Measurements from ENCODE around the gene ADCY2. TPM values are rescaled to one million over a fixed set of nuclear protein-coding genes. Genes with fewer than 3 reads are reported as not detected.

The ADCY2 gene
- total and polyA plus RNA-seq, 7 experiments from 2014 or later = not detected

- CTCF ChIA-PET = no interaction called here
These were observed 10.3 kb upstream of the ADCY2 start for GRCh38 chr5:7385681-7386080.

DNA sequence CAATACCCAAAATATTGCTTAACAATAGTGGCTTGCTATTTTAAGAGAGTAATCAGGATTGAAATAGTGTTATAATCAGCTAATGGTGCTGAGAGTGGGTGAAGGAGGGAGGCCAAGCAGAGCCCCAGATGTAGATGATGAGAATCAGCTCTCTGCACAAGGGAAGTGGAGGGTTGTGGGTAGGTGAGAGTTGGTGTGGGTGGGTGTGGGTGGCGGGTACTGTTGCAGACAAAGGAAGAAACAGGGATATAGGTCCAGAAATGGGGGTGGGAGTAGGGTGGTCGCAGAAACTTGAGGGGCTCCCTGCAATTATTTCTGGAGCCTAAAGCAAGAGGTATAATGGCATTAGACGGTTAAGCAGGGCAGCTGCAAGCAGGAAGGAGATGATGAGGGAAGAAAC lies 7.4 kb upstream of the ADCY2 start:
- intact Hi-C loops (cut with micrococcal nuclease) = no loop called here
- POLR2A ChIA-PET = no interaction called here
- DNase-seq = no peak

More at GRCh38 chr5:7385681-7386080, 10.3 kb upstream of the ADCY2 start:
- Mint-ChIP-seq H3K4me3 (no peak overlapping the region), H3K9me3 (peaks cover 0 to 5% (median 0%) of the 10 kb centered on the region in 11 donors), H3K27me3 (peaks cover 0 to 12% (median 0%) of the 10 kb centered on the region in 5 donors), H3K4me1 (no peaks in the 10 kb centered on the region), H3K36me3 (no peaks in the 10 kb centered on the region), H3K27ac (no peak overlapping the region)
- ATAC-seq (no peak), DNase-seq (no peak)
- Histone ChIP-seq H3K9me3 (ENCODE audit: control insufficient read depth in 2 of 3, low read length in 3 of 3) (no peaks in the 10 kb centered on the region), H3K27me3 (ENCODE audit: control insufficient read depth in 2 of 2, insufficient read depth in 2 of 2, low read length in 2 of 2) (no peaks in the 10 kb centered on the region), H3K36me3 (ENCODE audit: control insufficient read depth in 2 of 3, insufficient read depth in 3 of 3, low read length in 3 of 3) (no peaks in the 10 kb centered on the region), H3K4me3 (ENCODE audit: low read length) (no peak overlapping the region), H3K27ac (ENCODE audit: low read depth, low read length) (no peak overlapping the region), H3K4me1 (ENCODE audit: control insufficient read depth in 2 of 2, insufficient read depth in 2 of 2, low read length in 2 of 2) (no peaks in the 10 kb centered on the region)
- POLR2A ChIA-PET = no interaction called here
- intact Hi-C loops (cut with micrococcal nuclease) = no loop called here

GRCh38 chr5:7391215-7391614 lies 4.7 kb upstream of the ADCY2 start:
- ChIA-PET POLR2A (no interaction called here), CTCF (no interaction called here)
- intact Hi-C loops (cut with micrococcal nuclease) = no loop called here
- Histone ChIP-seq H3K4me1 (ENCODE audit: control insufficient read depth in 2 of 2, insufficient read depth in 2 of 2, low read length in 2 of 2) (no peaks in the 10 kb centered on the region), H3K36me3 (ENCODE audit: control insufficient read depth in 2 of 3, insufficient read depth in 3 of 3, low read length in 3 of 3) (no peaks in the 10 kb centered on the region), H3K9me3 (ENCODE audit: control insufficient read depth in 2 of 3, low read length in 3 of 3) (no peaks in the 10 kb centered on the region), H3K4me3 (ENCODE audit: low read length) (no peak overlapping the region), H3K27me3 (ENCODE audit: control insufficient read depth in 2 of 2, insufficient read depth in 2 of 2, low read length in 2 of 2) (no peaks in the 10 kb centered on the region), H3K27ac (ENCODE audit: low read depth, low read length) (no peak overlapping the region)
- DNase-seq (no peak), ATAC-seq (no peak)
- Mint-ChIP-seq H3K9me3 (peaks cover 0 to 2% (median 0%) of the 10 kb centered on the region in 11 donors), H3K36me3 (no peaks in the 10 kb centered on the region), H3K4me1 (peaks cover 0 to 4% (median 0%) of the 10 kb centered on the region in 7 donors), H3K27ac (no peak overlapping the region), H3K4me3 (no peak overlapping the region), H3K27me3 (peaks cover 18 to 27% (median 22%) of the 10 kb centered on the region in 5 donors)

More for the DNA sequence above, 7.4 kb upstream of the ADCY2 start:
- no peaks in the 10 kb centered on the region for H3K4me1 ChIP-seq (ENCODE audit: control insufficient read depth in 2 of 2, insufficient read depth in 2 of 2, low read length in 2 of 2)
- H3K27ac ChIP-seq (ENCODE audit: low read depth, low read length) = no peak overlapping the region
- no peaks in the 10 kb centered on the region for H3K36me3 ChIP-seq (ENCODE audit: control insufficient read depth in 2 of 3, insufficient read depth in 3 of 3, low read length in 3 of 3)
- peaks cover 0 to 2% (median 0%) of the 10 kb centered on the region in 7 donors for H3K4me1 Mint-ChIP-seq
- H3K27me3 ChIP-seq (ENCODE audit: control insufficient read depth in 2 of 2, insufficient read depth in 2 of 2, low read length in 2 of 2) = no peaks in the 10 kb centered on the region
- H3K36me3 Mint-ChIP-seq = no peaks in the 10 kb centered on the region
- ATAC-seq = no peak
- H3K9me3 Mint-ChIP-seq = peaks cover 0 to 5% (median 0%) of the 10 kb centered on the region in 11 donors
- H3K4me3 ChIP-seq (ENCODE audit: low read length) = no peak overlapping the region
- H3K4me3 Mint-ChIP-seq = no peak overlapping the region
- CTCF ChIA-PET = no interaction called here
- H3K27me3 Mint-ChIP-seq = peaks cover 6 to 23% (median 17%) of the 10 kb centered on the region in 5 donors
- H3K27ac Mint-ChIP-seq = no peak overlapping the region
- H3K9me3 ChIP-seq (ENCODE audit: control insufficient read depth in 2 of 3, low read length in 3 of 3) = no peaks in the 10 kb centered on the region

- CTCF ChIA-PET = no interaction called here
- POLR2A ChIA-PET = no interaction called here
- ATAC-seq (no peak), DNase-seq (no peak)
- Histone ChIP-seq H3K4me1 (ENCODE audit: control insufficient read depth in 2 of 2, insufficient read depth in 2 of 2, low read length in 2 of 2) (no peaks in the 10 kb centered on the region), H3K27me3 (ENCODE audit: control insufficient read depth in 2 of 2, insufficient read depth in 2 of 2, low read length in 2 of 2) (no peaks in the 10 kb centered on the region), H3K36me3 (ENCODE audit: control insufficient read depth in 2 of 3, insufficient read depth in 3 of 3, low read length in 3 of 3) (no peaks in the 10 kb centered on the region), H3K27ac (ENCODE audit: low read depth, low read length) (no peak overlapping the region), H3K4me3 (ENCODE audit: low read length) (no peak overlapping the region), H3K9me3 (ENCODE audit: control insufficient read depth in 2 of 3, low read length in 3 of 3) (no peaks in the 10 kb centered on the region)
- H3K27me3 Mint-ChIP-seq = peaks cover 23 to 32% (median 27%) of the 10 kb centered on the region in 5 donors
- peaks cover 0 to 4% (median 0%) of the 10 kb centered on the region in 5 donors for H3K36me3 Mint-ChIP-seq
- H3K4me1 Mint-ChIP-seq = peaks cover 0 to 9% (median 5%) of the 10 kb centered on the region in 7 donors
- intact Hi-C loops (cut with micrococcal nuclease) = no loop called here
- peaks cover 0 to 4% (median 0%) of the 10 kb centered on the region in 11 donors for H3K9me3 Mint-ChIP-seq
- H3K27ac Mint-ChIP-seq = no peak overlapping the region
- no peak overlapping the region for H3K4me3 Mint-ChIP-seq
These were observed 3.9 kb upstream of the ADCY2 start for GRCh38 chr5:7391814-7392692.

- Mint-ChIP-seq H3K27ac (no peak overlapping the region), H3K9me3 (peaks cover 0 to 5% (median 0%) of the 10 kb centered on the region in 11 donors), H3K36me3 (peaks cover 0 to 6% (median 0%) of the 10 kb centered on the region in 5 donors), H3K4me1 (peaks cover 0 to 10% (median 6%) of the 10 kb centered on the region in 7 donors), H3K4me3 (no peak overlapping the region), H3K27me3 (peaks cover 29 to 36% (median 31%) of the 10 kb centered on the region in 5 donors)
- POLR2A ChIA-PET = no interaction called here
- intact Hi-C loops (cut with micrococcal nuclease) = no loop called here
- Histone ChIP-seq H3K4me1 (ENCODE audit: control insufficient read depth in 2 of 2, insufficient read depth in 2 of 2, low read length in 2 of 2) (no peaks in the 10 kb centered on the region), H3K9me3 (ENCODE audit: control insufficient read depth in 2 of 3, low read length in 3 of 3) (no peaks in the 10 kb centered on the region), H3K27me3 (ENCODE audit: control insufficient read depth in 2 of 2, insufficient read depth in 2 of 2, low read length in 2 of 2) (peaks cover 0 to under 1% of the 10 kb centered on the region in 2 donors), H3K36me3 (ENCODE audit: control insufficient read depth in 2 of 3, insufficient read depth in 3 of 3, low read length in 3 of 3) (no peaks in the 10 kb centered on the region), H3K4me3 (ENCODE audit: low read length) (no peak overlapping the region), H3K27ac (ENCODE audit: low read depth, low read length) (no peak overlapping the region)
- ATAC-seq (no peak), DNase-seq (no peak)
- CTCF ChIA-PET = no interaction called here
These were observed 3.3 kb upstream of the ADCY2 start for GRCh38 chr5:7392693-7393024.

- H3K4me1 ChIP-seq (ENCODE audit: control insufficient read depth in 2 of 2, insufficient read depth in 2 of 2, low read length in 2 of 2) = no peaks in the 10 kb centered on the region
- Mint-ChIP-seq H3K27me3 (peaks cover 42 to 49% (median 45%) of the 10 kb centered on the region in 5 donors), H3K4me1 (peaks cover 0 to 10% (median 6%) of the 10 kb centered on the region in 7 donors), H3K27ac (no peak overlapping the region), H3K9me3 (peaks cover 0 to 5% (median 0%) of the 10 kb centered on the region in 11 donors), H3K36me3 (peaks cover 0 to 6% (median 0%) of the 10 kb centered on the region in 5 donors), H3K4me3 (peak overlapping the region in 1 of 10 donors; percentile 46)
- CTCF ChIA-PET = no interaction called here
- H3K4me3 ChIP-seq (ENCODE audit: low read length) = no peak overlapping the region
- no peaks in the 10 kb centered on the region for H3K9me3 ChIP-seq (ENCODE audit: control insufficient read depth in 2 of 3, low read length in 3 of 3)
- no peak overlapping the region for H3K27ac ChIP-seq (ENCODE audit: low read depth, low read length)
- intact Hi-C loops (cut with micrococcal nuclease) = no loop called here
- POLR2A ChIA-PET = no interaction called here
- no peak for ATAC-seq
- no peaks in the 10 kb centered on the region for H3K36me3 ChIP-seq (ENCODE audit: control insufficient read depth in 2 of 3, insufficient read depth in 3 of 3, low read length in 3 of 3)
- peaks cover 0 to 3% of the 10 kb centered on the region in 2 donors for H3K27me3 ChIP-seq (ENCODE audit: control insufficient read depth in 2 of 2, insufficient read depth in 2 of 2, low read length in 2 of 2)
- no peak for DNase-seq
These were observed 1.8 kb upstream of the ADCY2 start for GRCh38 chr5:7393921-7394799.

All from naive thymus-derived CD4-positive, alpha-beta T cell (primary cell).